Astrocyte of the spinal cord (primary cell): ENCODE results near the gene MPDZ.
"Not testable (repeated sequence)": the region's sequence is repeated elsewhere in the genome, so short reads cannot be mapped to it uniquely, and the experiment has no call there.

Source experiments
- DNase-seq: peaks from one replicate; pipeline ENCODE4 v3.0.0; 2011; ENCODE audit warnings: low read depth, low spot score
- H3K4me3 ChIP-seq: 2 replicates; pipeline ENCODE4 v1.5.1; 2011; ENCODE audit warnings: low read depth, mild to moderate bottlenecking, low read length, moderate library complexity
- in situ Hi-C: cut with HindIII; loops from 2 replicates; pipeline ENCODE4 v1.10.0; 2017; ENCODE audit warnings: low sequenced_read_pairs
- TF ChIP-seq, protein P1 (sequence below): IDR thresholded peaks from 2 replicates; pipeline ENCODE4 v1.5.1; 2012; ENCODE audit warnings: low read depth, mild to moderate bottlenecking, low read length, inconsistent platforms

Gene MPDZ

DNA sequence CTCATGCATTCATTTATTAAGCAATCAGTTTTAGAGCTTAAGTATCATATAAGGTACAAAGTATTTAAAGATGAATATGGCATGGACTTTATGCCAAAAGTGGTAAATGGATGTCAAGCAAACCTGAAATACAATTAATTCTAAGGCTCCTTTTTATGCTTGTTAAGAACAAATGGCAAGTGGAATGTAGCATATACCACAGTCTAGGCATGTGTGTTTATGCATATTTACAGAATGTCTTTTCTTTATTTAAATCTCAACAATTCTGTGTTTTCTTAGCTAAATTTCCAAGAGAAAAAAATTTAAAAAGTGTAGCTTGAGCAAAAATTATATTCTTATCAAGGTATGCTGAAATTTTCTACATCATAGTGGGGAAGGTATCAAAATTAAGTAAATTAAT, 39.8 kb downstream of the MPDZ start:
- DNase-seq: no peak
- in situ Hi-C loops: no loop called here
- TF ChIP-seq, protein P1, sequence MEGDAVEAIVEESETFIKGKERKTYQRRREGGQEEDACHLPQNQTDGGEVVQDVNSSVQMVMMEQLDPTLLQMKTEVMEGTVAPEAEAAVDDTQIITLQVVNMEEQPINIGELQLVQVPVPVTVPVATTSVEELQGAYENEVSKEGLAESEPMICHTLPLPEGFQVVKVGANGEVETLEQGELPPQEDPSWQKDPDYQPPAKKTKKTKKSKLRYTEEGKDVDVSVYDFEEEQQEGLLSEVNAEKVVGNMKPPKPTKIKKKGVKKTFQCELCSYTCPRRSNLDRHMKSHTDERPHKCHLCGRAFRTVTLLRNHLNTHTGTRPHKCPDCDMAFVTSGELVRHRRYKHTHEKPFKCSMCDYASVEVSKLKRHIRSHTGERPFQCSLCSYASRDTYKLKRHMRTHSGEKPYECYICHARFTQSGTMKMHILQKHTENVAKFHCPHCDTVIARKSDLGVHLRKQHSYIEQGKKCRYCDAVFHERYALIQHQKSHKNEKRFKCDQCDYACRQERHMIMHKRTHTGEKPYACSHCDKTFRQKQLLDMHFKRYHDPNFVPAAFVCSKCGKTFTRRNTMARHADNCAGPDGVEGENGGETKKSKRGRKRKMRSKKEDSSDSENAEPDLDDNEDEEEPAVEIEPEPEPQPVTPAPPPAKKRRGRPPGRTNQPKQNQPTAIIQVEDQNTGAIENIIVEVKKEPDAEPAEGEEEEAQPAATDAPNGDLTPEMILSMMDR: no peak
- H3K4me3 ChIP-seq: no peak overlapping the region

GRCh38 chr9:13239208-13239607, 40.3 kb downstream of the MPDZ start:
- no peak overlapping the region for H3K4me3 ChIP-seq
- no peak for DNase-seq
- in situ Hi-C loops: no loop called here
- TF ChIP-seq, protein P1: no peak

- in situ Hi-C loops: no loop called here
- no peak for DNase-seq
- TF ChIP-seq, protein P1: no peak
- no peak overlapping the region for H3K4me3 ChIP-seq
Measured at GRCh38 chr9:13234932-13235331, 44.6 kb downstream of the MPDZ start.

GRCh38 chr9:13228431-13228830, 51.1 kb downstream of the MPDZ start:
- DNase-seq: no peak
- no peak overlapping the region for H3K4me3 ChIP-seq
- TF ChIP-seq, protein P1: no peak
- in situ Hi-C loops: no loop called here

- H3K4me3 ChIP-seq: no peak overlapping the region
- in situ Hi-C loops: no loop called here
- TF ChIP-seq, protein P1: no peak
- DNase-seq: no peak
Measured at GRCh38 chr9:13224366-13224765, 55.1 kb downstream of the MPDZ start.

DNA sequence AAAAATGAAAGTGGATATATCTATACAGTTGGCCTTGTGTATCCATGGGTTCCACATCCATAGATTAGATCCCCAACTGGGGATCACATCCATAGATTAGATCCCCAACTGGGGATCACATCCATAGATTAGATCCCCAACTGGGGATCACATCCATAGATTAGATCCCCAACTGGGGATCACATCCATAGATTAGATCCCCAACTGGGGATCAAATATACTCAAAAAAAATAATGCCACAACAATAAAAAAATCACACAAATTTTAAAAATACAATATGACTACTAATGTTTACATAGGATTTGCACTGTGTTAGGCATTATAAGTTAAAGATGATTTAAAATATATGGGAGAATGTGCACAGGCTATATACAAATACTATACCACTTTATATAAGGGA, 56.8 kb downstream of the MPDZ start:
- H3K4me3 ChIP-seq, DNase-seq, in situ Hi-C loops: not testable (repeated sequence)

DNA sequence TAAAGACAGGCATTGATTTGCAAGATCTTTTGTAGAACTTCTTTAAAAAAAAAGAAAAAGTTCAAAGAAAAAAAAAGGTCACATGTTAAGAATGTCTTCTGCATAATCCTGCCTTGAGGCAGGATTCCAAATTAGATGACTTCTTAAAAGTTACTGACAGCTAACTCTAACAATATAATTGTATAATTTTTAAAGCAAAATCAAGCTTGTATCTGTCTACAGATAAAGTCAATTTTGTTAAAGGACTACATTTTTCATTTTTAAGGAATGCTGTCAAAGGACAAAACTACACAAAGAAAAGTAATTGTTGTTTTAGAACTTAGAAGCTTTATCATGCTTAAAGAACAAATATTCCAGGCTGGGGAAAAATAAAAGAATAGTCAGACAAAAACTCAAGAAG, 57.8 kb downstream of the MPDZ start:
- in situ Hi-C loops: no loop called here
- TF ChIP-seq, protein P1: no peak
- DNase-seq: no peak
- no peak overlapping the region for H3K4me3 ChIP-seq
